GM12864 (cell line): ENCODE data around the gene PARD3B.

Experiments
- DNase-seq: peaks from one replicate; pipeline ENCODE4 v3.0.0-alpha.2; 2011; ENCODE audit warnings: low read depth
- H3K4me3 ChIP-seq: 2 replicates; pipeline ENCODE4 v1.5.1; 2011; ENCODE audit warnings: mild to moderate bottlenecking, low read depth, low read length, control low read depth
- TF ChIP-seq, protein P1 (sequence below): IDR thresholded peaks from 2 replicates; pipeline ENCODE4 v1.5.1; 2011; ENCODE audit warnings: low read depth, mild to moderate bottlenecking, moderate library complexity, low read length, control low read depth, inconsistent platforms; ENCODE audit errors: missing control alignments

Gene PARD3B

DNA sequence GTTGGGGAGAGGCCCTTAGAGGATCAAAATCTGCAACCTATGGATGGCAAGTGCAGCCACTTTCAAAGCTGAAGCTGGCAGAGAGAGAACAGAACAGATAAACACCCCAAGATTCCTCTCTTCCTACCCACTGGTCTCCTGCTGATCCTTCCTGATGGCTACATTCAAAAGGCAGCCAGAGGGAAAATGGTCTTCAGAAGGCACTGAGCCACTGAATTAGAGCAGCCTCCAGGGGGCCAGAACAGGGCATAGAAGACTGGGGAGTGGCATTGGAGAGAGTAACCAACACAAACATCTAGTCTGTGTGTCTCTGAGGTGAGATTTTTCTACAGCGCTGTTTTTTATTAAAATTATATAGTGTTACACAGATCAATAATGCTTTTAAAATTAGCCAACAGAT is 432.6 kb downstream of the PARD3B start:
- TF ChIP-seq, protein P1, sequence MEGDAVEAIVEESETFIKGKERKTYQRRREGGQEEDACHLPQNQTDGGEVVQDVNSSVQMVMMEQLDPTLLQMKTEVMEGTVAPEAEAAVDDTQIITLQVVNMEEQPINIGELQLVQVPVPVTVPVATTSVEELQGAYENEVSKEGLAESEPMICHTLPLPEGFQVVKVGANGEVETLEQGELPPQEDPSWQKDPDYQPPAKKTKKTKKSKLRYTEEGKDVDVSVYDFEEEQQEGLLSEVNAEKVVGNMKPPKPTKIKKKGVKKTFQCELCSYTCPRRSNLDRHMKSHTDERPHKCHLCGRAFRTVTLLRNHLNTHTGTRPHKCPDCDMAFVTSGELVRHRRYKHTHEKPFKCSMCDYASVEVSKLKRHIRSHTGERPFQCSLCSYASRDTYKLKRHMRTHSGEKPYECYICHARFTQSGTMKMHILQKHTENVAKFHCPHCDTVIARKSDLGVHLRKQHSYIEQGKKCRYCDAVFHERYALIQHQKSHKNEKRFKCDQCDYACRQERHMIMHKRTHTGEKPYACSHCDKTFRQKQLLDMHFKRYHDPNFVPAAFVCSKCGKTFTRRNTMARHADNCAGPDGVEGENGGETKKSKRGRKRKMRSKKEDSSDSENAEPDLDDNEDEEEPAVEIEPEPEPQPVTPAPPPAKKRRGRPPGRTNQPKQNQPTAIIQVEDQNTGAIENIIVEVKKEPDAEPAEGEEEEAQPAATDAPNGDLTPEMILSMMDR = no peak
- no peak overlapping the region for H3K4me3 ChIP-seq
- no peak for DNase-seq

DNA sequence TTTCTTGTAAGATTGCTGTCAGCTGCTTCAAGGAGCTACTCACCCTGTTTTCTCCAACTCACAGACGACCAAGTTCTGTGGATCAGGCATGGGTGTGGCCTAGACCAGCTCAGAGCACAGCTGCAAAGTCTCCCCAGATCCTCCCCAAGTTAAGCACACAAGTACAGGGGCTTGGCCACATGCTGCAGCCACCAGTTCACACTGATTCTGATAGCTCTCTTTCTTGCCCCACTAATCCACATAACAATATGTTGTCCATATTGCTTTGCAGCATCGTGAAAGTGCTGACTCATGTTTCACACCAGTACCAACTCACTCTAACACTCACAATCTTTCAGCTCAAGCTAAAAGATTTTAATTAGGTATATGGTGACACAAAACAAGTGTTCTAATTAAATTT is 437.0 kb downstream of the PARD3B start:
- no peak overlapping the region for H3K4me3 ChIP-seq
- no peak for DNase-seq
- TF ChIP-seq, protein P1 = no peak

DNA sequence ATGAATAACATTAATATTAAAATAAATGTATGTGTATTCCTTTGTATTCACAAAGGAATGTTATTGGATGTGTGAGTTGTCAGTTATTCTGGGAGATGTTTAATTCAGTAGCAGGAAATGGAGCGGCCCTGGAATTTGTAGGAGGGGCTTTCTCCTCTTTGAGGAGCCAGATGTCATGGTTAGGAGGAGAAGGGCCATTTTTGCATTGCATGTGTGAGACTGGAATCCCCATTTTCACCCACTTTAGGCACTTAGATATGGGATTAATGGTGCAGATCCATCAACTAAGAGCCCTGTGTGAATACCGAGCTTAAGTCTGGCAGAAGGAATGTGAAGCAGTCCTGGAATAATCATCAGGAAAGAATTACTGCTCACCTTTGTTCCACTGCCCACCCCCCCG is 439.2 kb downstream of the PARD3B start:
- no peak for DNase-seq
- H3K4me3 ChIP-seq = no peak overlapping the region
- TF ChIP-seq, protein P1 = no peak

GRCh38 chr2:204986641-204987040 is 441.4 kb downstream of the PARD3B start:
- no peak for DNase-seq
- TF ChIP-seq, protein P1 = no peak
- H3K4me3 ChIP-seq = no peak overlapping the region

GRCh38 chr2:204988836-204989235 is 443.6 kb downstream of the PARD3B start:
- no peak for DNase-seq
- H3K4me3 ChIP-seq = no peak overlapping the region
- TF ChIP-seq, protein P1 = no peak

GRCh38 chr2:204989877-204990276 is 444.6 kb downstream of the PARD3B start:
- DNase-seq = no peak
- TF ChIP-seq, protein P1 = no peak
- H3K4me3 ChIP-seq = no peak overlapping the region

DNA sequence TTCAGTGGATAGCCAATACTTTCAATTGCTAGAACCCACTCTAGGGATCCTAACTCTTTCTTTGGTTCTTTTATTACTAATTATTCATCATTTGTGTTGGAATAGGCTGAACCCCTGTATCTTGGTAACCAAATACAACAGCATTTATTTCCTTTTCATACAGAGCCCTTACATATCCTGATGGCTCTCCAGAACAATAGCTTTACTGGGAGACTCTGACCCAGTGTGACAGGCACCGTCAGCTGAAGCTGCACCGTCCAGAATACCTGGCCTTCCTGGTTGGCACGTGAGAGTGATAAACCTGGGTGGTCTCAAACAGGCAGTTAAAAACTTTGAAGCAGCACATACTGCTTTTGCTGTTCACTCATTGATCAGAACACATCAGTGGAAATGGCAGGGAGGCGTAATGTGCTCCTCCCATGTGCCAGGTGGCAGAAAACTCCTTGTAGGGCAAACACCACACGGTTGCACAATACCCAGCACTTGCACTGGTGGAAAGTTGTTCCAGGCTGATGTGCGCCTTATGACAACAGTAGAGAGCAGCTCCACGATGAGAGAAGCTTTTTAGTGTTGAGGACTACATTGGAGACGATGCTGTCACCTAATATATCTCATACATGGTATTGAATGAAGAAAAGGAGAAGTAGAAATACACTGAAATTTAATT is 456.2 kb downstream of the PARD3B start:
- DNase-seq = no peak

More for the DNA sequence above, 456.2 kb downstream of the PARD3B start:
- H3K4me3 ChIP-seq = no peak overlapping the region
- TF ChIP-seq, protein P1 = no peak
